ENCODE results near the gene MRPL2. TPM values are rescaled to one million over a fixed set of nuclear protein-coding genes. Genes with fewer than 3 reads are reported as not detected.

The MRPL2 gene
- total RNA-seq, 4 donors from 2014 or later: 19.0 to 40.8 (median 22.1) TPM

- H3K27me3 ChIP-seq: no peaks in the 10 kb centered on the region
- peaks cover 0 to 18% (median 5%) of the 10 kb centered on the region in 4 donors for H3K4me1 ChIP-seq
- no peak overlapping the region for H3K4me3 ChIP-seq
- H3K36me3 ChIP-seq: peaks cover 0 to 12% (median 0%) of the 10 kb centered on the region in 3 donors
- no peaks in the 10 kb centered on the region for H3K9me3 ChIP-seq
- no peak for DNase-seq
- H3K27ac ChIP-seq: no peak overlapping the region
- TF ChIP-seq POLR2A (IDR thresholded peaks at IDR 0.05): no peak
- TF ChIP-seq, protein P1, sequence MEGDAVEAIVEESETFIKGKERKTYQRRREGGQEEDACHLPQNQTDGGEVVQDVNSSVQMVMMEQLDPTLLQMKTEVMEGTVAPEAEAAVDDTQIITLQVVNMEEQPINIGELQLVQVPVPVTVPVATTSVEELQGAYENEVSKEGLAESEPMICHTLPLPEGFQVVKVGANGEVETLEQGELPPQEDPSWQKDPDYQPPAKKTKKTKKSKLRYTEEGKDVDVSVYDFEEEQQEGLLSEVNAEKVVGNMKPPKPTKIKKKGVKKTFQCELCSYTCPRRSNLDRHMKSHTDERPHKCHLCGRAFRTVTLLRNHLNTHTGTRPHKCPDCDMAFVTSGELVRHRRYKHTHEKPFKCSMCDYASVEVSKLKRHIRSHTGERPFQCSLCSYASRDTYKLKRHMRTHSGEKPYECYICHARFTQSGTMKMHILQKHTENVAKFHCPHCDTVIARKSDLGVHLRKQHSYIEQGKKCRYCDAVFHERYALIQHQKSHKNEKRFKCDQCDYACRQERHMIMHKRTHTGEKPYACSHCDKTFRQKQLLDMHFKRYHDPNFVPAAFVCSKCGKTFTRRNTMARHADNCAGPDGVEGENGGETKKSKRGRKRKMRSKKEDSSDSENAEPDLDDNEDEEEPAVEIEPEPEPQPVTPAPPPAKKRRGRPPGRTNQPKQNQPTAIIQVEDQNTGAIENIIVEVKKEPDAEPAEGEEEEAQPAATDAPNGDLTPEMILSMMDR (IDR thresholded peaks at IDR 0.05): no peak
Measured at GRCh38 chr6:43078691-43079090, 19.5 kb upstream of the MRPL2 start.

DNA sequence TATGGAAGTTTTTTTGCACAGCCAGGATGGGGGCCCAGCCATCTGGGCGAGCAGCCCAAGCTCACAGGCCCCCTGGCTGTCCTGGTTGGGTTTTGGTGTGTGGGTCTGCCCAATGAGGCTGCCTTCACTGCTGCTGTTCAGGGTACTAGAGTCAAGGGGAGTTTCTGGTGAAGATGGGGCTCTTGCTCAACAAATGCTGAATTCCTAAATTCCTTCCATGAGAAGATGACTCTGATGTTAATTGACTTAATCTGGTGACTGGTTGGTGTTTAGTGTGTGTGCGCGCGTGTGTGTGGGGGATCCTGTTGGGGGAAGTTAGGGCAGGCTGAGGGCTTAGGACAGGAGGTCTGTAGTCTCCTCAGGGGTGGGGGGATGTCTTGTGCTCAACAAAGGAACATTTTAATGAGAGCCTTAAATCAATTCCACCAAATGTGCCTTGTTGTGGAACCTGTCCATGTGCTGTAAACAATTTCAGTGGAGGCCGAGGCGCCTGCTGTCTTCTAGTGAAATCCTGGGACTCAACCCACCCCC lies 18.8 kb upstream of the MRPL2 start:
- Histone ChIP-seq H3K27me3 (no peaks in the 10 kb centered on the region), H3K9me3 (no peaks in the 10 kb centered on the region), H3K27ac (peak overlapping the region in 1 of 4 donors; percentile 46), H3K4me1 (peaks cover 0 to 18% (median 5%) of the 10 kb centered on the region in 4 donors), H3K4me3 (no peak overlapping the region), H3K36me3 (peaks cover 0 to 16% (median 0%) of the 10 kb centered on the region in 3 donors)
- no peak for DNase-seq
- no peak for TF ChIP-seq POLR2A (IDR thresholded peaks at IDR 0.05)
- TF ChIP-seq, protein P1 (IDR thresholded peaks at IDR 0.05): no peak

DNA sequence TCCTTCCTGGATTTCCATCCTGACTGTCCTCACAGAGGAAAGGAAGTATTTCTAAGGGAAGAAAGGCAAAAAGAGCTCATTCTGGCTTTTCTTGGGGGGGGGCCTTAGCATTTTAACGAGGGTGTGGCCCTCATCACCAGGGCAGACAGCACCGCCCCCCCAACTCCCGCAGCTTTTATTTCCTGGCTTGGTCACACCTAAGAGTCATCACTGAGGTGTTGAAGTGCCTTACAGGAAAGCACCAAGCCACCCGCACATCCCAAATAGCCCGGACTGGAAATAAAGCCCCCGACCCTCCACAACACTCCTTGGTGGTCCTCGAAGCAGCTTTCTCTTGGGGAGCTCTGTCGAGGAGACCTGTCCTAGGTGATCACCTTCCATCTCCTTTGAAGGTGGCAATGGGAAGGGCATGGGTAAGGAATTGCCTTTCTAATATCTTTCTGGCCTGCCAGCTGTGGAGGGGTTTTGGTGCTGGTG lies 18.1 kb upstream of the MRPL2 start:
- peaks cover 0 to 22% (median 0%) of the 10 kb centered on the region in 3 donors for H3K36me3 ChIP-seq
- no peaks in the 10 kb centered on the region for H3K9me3 ChIP-seq
- TF ChIP-seq POLR2A (IDR thresholded peaks at IDR 0.05): no peak
- TF ChIP-seq, protein P1 (IDR thresholded peaks at IDR 0.05): no peak
- peak overlapping the region in 1 of 4 donors; percentile 65 for H3K27ac ChIP-seq
- peak overlapping the region in 3 of 4 donors; percentile 41 to 68 (median 60) for H3K4me3 ChIP-seq
- H3K4me1 ChIP-seq: peaks cover 0 to 18% (median 5%) of the 10 kb centered on the region in 4 donors
- H3K27me3 ChIP-seq: no peaks in the 10 kb centered on the region
- no peak for DNase-seq

- DNase-seq: peak in 1 of 3 donors; percentile 56
Measured at GRCh38 chr6:43076464-43077332, 17.5 kb upstream of the MRPL2 start.

More at GRCh38 chr6:43076464-43077332, 17.5 kb upstream of the MRPL2 start:
- peaks cover 0 to 29% (median 0%) of the 10 kb centered on the region in 3 donors for H3K36me3 ChIP-seq
- no peaks in the 10 kb centered on the region for H3K27me3 ChIP-seq
- peak overlapping the region; percentile 41 to 68 (median 50) for H3K4me3 ChIP-seq
- H3K9me3 ChIP-seq: no peaks in the 10 kb centered on the region
- H3K4me1 ChIP-seq: peaks cover 0 to 18% (median 5%) of the 10 kb centered on the region in 4 donors
- TF ChIP-seq, protein P1 (IDR thresholded peaks at IDR 0.05): no peak
- TF ChIP-seq POLR2A (IDR thresholded peaks at IDR 0.05): no peak
- H3K27ac ChIP-seq: peak overlapping the region in 3 of 4 donors; percentile 44 to 65 (median 65)
